Measurements from ENCODE around the gene PLA2G2C.

Gene PLA2G2C

DNA sequence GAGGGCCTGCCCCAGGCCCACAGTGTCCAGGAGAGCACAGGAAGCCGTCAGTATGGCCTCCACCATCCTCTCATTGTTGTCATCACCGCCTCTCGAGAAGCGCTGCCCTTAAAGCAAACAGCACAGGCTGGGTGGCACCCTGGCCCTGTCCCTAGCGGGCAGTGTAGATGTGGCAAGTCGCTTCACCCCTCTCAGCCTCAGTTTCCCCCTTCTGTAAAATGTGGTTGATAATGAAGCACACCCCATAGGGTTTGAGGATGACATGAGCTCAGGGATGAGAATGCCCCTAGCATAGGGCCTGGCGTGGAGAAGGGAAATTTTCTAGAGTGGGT, 33.8 kb downstream of the PLA2G2C start:
- no peak for DNase-seq (ENCODE audit: low spot score)

DNA sequence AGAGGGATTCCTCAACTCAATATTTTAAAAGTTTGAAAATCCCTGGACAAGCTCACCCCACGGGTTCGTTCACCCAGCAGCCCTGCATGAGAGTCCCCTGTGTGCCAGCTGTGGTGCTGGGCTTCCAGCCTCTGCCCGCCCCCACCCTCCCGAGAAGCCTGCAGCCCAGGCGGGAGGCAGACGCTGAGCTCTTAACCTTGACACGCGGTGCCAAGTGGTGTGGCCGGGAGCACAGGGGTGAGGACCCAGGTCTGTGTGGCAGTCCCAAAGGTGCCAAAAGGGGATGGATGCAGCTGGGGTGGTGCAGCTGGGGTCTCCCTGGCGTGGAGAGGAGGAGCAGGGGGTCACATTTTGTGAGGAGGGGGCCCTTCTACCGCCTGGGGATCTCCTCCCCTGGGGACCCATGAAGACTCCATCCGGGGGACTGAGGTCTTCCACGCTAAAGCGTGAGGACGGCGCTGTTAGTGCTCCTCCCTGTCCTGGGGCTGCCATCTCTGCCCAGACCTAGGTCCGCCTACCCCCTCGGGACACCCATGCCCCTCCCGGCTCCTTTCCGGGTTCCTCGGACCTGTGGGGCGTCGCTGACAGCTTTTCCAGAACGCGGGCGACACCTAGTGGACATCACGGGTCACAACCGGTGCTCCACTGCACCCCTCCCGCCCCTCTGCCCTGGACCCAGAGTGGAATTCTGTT, 34.3 kb downstream of the PLA2G2C start:
- DNase-seq (ENCODE audit: low spot score) = peak; percentile 87

DNA sequence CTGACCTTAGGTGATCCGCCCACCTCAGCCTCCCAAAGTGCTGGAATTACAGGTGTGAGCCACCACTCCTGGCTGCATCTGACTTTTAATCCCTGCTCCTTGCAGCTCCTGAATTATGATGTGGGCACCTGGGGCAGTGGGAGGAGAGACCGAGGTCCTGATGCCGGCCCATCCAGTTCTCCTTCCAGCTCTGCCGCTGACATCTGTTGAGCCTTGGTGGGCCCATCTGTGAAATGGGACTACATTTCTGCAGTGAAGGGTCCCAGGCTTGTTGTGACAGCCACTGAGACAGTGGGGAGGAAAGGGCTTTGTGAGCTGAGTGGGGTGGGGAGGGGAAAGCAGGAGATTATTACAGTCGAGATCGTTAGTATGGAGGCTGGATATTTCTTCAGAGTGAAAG, 35.3 kb downstream of the PLA2G2C start:
- DNase-seq (ENCODE audit: low spot score) = no peak

DNA sequence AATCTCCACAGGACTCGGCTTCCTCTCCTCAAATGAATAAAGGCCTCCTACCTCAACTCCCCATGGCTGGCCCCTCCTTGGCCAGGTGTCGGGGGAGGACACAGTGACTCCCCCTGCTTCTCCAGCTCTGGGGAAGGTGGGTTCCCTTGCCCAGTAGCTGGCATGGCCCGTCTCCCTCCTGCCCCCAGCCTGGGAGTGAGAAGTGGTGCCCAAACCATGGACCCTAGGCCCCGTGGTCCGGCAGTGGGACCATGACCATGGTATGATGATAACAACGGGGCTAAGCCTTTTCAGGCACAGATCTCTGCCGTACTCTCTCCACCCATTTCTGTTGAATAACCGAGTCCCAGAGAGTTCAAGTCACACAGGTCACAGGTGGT, 36.0 kb downstream of the PLA2G2C start:
- no peak for DNase-seq (ENCODE audit: low spot score)

DNA sequence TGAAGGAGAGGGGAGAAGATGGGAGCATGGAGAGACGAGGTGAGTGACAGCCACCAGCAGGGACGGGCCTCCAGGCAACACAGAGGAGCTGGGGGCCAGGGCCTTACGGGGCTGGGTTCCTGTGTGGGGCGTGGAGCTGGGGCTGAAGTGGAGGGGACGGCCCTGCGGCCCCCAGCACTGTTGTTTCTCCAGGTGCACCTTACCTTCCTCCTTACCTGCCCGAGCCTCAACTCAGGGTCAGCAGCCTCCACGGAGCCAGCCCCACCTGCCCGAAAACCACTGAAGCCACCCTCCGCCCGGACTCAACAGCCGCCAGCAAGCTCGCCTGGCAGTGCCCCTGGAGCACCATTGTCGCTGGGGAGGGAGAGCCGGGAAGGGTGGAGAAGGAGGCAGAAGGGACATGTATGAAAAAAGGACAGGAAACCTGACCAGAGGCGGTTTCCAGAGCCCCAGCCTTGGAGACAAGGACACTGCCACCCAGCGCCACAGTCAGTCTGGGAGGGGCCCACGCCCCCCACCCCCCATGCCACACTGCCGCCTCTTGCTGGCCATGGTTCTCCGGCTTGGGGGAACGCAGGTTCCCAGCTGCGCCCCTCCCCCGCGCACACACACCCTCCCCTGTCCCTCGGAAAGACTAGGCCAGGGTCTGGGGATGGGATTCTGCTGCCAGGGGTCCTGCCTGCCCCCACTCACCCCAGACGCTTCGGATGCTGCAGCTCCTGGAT, 36.6 kb downstream of the PLA2G2C start:
- DNase-seq (ENCODE audit: low spot score) = no peak

DNA sequence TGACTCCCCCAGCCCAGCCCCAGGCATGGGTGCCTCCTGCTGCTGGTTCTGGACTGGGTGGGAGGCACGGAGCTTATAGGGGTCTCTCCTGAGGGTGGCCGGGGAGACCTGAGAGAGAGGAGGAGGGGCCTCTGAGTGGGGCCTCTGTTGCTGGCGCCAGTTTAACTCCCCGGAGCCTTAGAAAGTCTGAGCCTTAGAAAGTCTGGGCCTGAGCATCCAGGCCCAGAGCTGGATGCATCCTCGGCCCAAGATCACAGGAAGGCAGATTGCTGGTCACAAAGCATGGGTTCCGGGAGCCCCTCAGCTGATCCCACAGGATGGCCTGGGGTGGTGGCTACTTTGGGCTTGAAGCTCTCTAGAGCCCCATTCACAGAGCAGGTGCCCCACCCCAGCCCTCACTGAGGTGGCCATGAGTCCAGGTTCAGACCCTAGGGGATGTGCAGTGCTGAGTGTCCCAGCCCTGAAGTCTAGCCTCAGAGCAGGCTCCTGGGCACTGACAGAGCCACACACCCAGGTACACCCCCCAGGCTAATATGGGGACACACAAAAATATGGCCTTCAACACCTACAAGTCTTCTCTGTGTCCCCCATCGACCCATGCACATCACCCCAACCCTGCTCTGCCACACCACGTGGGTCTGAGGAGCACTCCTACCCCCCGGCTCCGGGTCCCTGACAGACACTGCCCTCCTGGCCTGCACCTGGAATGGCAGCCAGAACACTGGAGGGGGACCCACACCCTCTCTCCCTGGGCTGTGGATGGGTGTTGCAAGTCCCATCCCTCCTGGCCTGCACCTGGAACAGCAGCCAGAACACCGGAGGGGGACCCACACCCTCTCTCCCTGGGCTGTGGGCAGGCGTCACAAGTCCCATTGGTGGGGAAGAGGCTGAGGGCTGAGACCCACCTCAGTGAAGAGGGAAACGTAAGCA, 37.5 kb downstream of the PLA2G2C start:
- no peak for DNase-seq (ENCODE audit: low spot score)

DNA sequence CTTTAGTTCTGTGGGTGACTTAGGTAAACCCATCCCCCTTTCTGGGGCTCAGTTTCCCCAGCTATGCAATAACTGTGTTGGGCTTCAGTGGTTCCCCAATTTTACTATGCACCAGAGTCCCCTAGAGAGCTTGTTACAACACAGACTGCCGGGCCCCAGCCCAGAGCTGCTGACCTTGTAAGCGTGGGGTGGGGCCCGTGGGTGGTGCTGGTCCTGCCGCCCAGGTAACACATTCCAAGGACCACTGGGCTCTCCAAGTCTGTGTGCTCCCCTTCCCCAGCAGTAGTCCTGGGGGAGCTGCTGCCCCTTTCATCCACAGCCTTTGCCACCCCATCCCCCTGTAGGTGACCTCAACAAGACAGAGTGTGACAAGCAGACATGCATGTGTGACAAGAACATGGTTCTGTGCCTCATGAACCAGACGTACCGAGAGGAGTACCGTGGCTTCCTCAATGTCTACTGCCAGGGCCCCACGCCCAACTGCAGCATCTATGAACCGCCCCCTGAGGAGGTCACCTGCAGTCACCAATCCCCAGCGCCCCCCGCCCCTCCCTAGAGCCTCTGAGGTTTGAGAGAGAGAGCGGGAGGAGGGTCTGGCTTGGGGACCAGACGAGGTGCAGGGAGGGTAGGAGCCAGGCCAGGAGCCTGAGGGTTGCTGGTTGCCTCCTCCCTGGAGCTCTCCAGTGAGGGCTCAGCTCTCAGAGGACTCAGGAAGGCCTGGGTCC, 38.3 kb downstream of the PLA2G2C start:
- DNase-seq (ENCODE audit: low spot score) = no peak

DNA sequence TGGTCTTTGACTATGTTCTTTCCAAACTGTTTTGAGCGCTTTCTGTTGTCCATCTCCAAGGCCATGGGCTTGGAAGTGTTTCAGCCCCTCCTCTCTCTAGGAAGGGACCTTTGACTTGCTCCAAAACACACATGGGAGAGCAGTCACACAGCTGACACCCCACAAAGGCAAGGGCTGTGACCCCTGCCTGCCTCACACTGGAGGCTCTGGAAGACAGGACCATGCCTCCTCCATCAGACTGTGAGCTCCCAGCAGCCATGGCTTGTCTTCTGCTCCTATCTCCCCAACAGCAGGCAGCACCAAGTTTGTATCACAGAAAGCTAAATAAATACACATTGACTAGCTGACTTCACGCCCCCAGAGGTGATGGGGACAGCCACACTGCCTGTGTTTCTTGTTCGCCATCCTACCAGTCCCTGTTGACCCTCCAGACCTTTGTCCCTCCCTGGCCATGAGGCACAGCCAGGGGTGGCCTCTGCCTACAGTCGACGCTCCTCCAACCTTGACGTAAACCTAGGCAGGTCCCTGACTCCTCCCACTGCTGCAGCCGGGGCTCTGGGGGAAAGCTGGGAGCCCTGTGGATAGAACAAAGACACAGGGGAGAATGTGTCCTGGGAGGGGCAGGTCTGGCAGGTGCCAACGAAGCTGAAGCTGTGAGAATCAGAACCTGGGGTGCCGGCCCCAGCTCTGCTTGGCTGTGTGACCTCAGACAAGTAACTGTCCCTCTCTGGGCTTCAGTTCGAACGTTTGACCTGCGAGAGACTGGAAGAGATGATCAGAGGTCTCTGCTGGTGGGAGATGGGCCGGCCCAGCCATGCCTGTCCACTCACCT, 42.4 kb downstream of the PLA2G2C start:
- no peak for DNase-seq (ENCODE audit: low spot score)

DNA sequence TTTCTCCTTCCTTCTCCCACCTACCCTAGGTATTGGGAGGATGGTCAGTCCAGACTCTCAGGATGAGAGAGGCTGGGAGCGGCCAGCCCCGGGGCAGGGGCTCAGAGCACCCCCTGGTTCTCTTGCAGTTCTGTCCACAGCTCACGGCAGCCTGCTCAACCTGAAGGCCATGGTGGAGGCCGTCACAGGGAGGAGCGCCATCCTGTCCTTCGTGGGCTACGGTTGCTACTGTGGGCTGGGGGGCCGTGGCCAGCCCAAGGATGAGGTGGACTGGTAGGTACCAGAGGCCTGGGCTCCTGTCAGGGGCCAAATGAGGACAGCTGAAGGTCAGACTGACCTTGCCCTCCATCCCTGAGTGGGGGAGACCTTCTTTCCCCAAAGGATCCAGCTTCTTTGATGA, 43.0 kb downstream of the PLA2G2C start:
- no peak for DNase-seq (ENCODE audit: low spot score)

DNA sequence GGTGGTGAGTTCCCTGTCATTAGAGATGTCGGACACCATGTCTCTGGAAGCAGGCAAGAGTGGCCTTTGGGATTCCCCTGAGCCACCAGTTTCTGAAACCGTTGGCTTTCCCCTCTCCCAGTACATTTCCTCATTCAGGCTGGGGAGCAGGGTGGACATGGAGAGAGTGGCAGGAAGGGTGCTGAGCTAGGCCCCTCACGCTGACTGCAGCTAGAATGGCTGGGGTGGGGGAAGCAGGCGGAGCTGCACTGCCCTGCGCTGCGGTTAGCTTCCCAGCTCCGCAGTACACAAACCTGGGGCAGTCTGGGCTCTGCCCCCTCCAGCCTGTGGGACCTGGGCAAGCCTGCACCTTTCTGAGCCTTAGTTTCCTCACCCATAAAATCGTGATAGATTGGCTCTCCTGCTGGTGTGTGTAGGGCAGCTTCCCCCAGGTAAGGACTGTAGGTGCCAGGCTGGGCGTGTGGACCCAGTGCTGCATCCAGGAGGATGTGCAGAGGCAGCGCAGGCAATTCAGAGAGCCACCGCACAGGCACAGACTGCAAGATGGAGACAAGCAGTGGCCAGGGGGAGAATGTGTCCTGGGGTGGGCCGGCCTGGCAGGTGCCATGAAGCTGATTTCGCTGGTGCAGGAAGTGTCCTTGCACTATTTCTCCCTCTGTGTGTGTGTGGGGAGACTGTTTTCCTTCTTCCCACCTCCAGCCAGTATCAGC, 44.2 kb downstream of the PLA2G2C start:
- no peak for DNase-seq (ENCODE audit: low spot score)

DNA sequence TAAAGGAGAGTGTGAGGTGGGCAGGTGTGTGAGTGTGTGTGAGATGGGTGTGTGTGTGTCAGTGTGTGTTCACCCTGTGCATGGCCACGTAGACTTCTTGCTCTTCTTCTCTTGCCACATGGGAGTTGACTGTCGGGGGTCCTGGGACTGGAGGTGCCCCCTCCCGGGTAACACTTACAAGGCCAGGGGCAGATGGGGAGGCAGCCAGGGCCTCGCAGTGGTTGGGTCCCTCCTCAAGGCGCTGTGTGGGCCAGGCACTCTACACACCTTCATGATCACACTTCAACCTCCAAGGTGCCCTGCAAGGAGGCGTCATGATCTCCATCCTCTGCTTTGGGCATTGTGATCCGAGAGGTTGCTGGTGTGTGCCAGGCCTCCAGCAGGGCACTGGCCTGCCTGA, 44.9 kb downstream of the PLA2G2C start:
- DNase-seq (ENCODE audit: low spot score) = no peak

DNA sequence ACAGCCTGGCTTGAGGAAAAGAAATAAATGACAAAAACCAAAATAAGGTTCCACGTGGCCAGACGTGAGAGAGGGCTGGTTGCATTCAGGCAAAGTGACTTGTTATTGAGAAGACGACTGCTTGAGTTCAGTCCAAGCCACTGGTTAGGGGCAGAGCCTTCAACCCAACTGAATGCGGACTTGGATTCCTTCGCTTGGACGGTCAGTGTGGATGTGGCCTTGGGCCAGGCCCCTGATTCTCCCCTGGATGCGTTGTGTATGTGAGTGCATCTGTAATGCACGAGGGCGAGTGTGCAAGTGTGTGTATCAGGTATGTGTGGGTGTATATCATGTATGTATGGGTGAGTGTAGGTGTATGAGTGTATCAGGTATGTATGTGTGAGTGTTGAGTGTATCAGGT, 45.3 kb downstream of the PLA2G2C start:
- DNase-seq (ENCODE audit: low spot score) = no peak

DNA sequence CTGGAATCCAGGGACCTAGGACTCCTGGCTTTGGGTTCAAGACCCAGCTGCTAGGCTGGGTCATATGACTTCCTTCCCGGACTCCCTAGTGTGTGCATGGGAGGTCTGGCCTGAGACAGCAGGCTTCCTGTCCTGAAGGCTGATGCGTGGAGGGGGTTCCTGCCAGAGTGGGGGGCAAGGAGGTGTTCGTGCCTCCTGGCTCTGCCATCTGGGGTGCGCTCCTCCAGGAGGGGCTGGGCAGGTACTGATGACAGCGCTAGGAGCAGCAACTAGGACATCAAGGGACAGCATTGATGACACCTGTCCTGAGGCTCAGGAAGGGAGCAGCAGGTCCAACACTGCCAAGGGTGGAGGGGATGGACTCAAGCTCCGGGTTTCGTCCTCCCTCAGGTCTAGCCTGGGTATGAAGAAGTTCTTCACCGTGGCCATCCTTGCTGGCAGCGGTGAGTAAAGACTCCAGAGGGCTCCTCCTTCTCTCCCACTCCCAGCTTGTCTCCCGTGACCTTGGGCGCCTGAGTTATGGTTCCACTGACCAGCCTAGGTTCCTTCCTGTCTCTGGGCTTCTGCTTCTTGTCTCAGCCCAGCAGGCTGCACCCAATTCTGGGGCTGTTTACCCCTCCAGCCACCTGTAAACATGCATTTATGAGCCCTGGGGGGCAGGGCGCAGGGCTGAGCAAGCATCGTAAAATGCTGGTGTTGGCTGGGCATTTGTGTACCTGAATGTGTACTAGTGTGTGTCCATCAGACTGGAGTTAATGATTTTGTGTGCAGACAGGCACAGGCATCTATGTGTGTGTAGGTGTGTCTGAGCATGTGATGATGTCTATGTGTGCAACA, 46.3 kb downstream of the PLA2G2C start:
- no peak for DNase-seq (ENCODE audit: low spot score)

DNA sequence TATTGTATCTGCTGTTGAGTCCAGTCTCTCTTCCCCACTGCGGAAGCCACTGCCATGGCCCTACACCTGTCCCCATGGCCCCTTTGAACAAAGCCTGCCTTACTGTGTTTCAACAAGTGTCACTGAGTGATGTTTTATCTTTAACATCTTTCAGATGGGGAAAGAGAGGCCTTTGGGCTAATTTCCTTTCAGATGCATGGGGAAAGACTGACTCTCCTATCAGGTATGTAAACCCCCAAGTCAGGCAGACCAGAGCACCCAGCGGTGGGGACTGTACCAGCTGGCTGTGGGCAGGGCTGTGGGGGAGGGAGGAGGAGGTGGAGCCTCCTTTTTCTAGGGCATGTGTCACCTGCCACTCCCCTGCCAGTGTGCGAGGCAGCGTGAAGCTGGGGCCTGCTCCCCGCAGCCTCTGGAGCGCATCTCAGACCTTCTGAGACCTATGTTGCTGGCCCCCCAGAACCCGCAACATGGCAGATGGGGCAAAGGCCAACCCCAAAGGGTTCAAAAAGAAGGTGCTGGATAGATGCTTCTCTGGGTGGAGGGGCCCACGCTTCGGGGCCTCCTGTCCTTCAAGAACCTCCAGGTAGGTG, 47.3 kb downstream of the PLA2G2C start, which contains the start of gene PLA2G2F:
Gene PLA2G2F (plus strand): TSS at position 363 of the 590 bp plus-strand sequence. CDS start 105 bp downstream, at position 468.
- DNase-seq (ENCODE audit: low spot score) = no peak

DNA sequence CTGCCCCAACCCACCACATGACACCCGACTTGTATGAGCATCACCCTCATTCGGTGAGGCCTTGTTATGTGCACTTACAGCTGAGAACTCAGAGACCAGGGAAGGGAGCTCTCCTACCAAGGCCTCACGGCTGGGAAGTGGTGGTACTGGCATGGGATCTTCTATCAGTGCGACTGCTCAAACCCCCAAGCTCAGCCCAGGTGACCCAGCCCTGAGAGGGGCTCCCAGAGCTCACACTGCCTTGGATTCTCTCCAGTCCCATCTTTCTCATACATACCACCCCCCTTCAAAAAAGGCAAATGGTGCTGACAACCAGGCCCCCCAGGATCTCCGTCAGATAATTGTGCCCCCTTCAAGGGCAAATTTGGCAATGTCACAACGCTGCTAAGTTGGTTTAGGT, 48.0 kb downstream of the PLA2G2C start:
- DNase-seq (ENCODE audit: low spot score) = no peak

DNA sequence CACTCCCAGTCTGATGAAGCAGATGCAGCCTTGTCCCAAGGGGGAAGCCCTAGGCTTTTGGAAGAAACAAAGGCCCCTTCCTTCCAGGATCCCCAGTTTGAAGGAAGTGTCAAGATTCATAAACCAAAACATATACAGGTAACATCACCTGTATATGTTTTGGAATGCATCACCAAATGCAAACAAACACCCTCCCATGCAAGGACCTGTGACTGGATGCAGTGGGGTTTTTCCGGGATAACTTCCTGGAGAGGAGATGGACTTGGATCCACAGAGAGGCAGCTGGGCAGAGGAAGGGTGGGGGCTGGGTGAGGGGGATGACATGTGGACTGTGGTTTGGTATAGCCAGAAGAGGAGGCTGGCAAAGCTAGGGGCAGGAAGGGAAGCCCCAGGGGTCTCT, 48.7 kb downstream of the PLA2G2C start:
- DNase-seq (ENCODE audit: low spot score) = no peak

DNA sequence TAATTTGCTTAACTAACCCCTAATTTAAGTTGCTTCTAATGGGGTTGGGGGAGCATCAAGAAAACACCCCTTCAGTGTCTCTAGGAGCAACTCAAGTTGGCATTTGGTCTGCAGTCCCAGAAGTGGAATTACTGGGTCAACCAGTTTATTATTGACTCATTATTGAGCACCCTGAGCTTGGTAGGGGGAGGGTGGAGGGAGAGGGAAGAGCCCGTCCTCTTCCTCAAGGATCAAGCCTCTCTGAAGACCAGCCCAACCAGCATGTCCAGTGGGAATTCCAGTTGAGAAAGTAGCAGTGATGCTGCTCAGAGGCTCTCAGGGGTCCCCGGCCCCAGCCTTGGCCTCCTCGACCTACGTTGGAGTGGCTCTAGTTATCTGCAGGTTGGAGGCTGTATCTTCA, 49.3 kb downstream of the PLA2G2C start:
- no peak for DNase-seq (ENCODE audit: low spot score)

DNA sequence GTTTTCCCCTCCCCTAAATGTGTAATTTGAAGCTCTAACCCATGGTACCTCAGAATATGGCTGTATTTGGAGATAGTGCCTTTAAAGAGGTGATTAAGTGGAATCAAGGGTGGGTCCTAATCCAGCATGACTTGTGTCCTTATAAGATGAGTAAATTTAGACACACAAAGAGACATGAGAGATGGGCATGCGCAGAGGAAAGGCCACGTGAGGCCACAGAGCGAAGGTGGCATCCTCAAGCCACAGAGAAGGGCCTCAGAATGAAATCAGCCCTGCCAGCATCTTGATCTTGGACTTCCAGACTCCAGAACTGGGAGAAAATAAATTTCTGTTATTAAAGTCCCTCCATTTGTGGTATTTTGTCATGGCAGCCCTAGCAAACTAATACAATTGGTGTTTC, 50.1 kb downstream of the PLA2G2C start:
- no peak for DNase-seq (ENCODE audit: low spot score)

DNA sequence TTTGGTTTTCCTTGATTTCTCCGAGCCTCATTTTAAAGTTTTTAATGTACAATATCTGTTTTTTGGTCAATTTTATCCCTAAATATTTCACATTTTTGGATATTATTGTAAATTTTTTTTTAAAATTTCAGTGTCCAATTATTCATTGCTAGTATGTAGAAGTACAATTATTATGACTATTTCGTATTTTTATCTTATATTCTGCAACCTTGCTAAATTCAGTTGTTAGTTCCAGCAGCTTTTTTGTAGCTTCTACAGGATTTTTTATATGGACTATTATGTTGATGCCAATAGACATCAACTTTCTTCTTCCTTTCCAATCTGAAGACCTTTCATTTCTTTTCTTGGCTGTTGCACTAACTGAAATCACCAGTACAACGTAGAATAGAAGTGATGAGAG, 51.3 kb downstream of the PLA2G2C start:
- DNase-seq (ENCODE audit: low spot score) = no peak

Measured in ecto neural progenitor cell (in vitro differentiated cells).